ENCODE results near the gene FRMD8.

Gene FRMD8

GRCh38 chr11:65444314-65445051 is 58.0 kb downstream of the FRMD8 start:
- Histone ChIP-seq H3K4me1 (ENCODE audit: insufficient read depth, poor library complexity, severe bottlenecking) (no peaks in the 10 kb centered on the region), H3K36me3 (ENCODE audit: low read depth) (peaks cover 59% of the 10 kb centered on the region), H3K27me3 (ENCODE audit: insufficient read depth, poor library complexity, severe bottlenecking) (no peaks in the 10 kb centered on the region), H3K9me3 (ENCODE audit: severe bottlenecking) (no peaks in the 10 kb centered on the region), H3K4me3 (ENCODE audit: severe bottlenecking) (no peak overlapping the region), H3K27ac (ENCODE audit: poor library complexity, severe bottlenecking) (peak overlapping the region; percentile 32)
- no peak for TF ChIP-seq CTCF (IDR thresholded peaks at IDR 0.05; ENCODE audit: poor library complexity, severe bottlenecking)
- ATAC-seq (ENCODE audit: low read depth): no peak
- no peak for DNase-seq (ENCODE audit: low spot score)

- no peak overlapping the region for H3K4me3 ChIP-seq (ENCODE audit: severe bottlenecking)
- no peak for TF ChIP-seq CTCF (IDR thresholded peaks at IDR 0.05; ENCODE audit: poor library complexity, severe bottlenecking)
- peak overlapping the region; percentile 32 for H3K27ac ChIP-seq (ENCODE audit: poor library complexity, severe bottlenecking)
- DNase-seq (ENCODE audit: low spot score) (no peak), ATAC-seq (ENCODE audit: low read depth) (peak; percentile 1; the same call in 1 of the 3 replicates)
- no peaks in the 10 kb centered on the region for H3K27me3 ChIP-seq (ENCODE audit: insufficient read depth, poor library complexity, severe bottlenecking)
- no peaks in the 10 kb centered on the region for H3K4me1 ChIP-seq (ENCODE audit: insufficient read depth, poor library complexity, severe bottlenecking)
- H3K36me3 ChIP-seq (ENCODE audit: low read depth): peaks cover 52% of the 10 kb centered on the region
- no peaks in the 10 kb centered on the region for H3K9me3 ChIP-seq (ENCODE audit: severe bottlenecking)
These were observed 58.7 kb downstream of the FRMD8 start for GRCh38 chr11:65445101-65445603.

GRCh38 chr11:65445604-65446445 is 59.4 kb downstream of the FRMD8 start:
- H3K27ac ChIP-seq (ENCODE audit: poor library complexity, severe bottlenecking): peak overlapping the region; percentile 30
- ATAC-seq (ENCODE audit: low read depth): peak; percentile 22
- H3K36me3 ChIP-seq (ENCODE audit: low read depth): peaks cover 45% of the 10 kb centered on the region
- TF ChIP-seq CTCF (IDR thresholded peaks at IDR 0.05; ENCODE audit: poor library complexity, severe bottlenecking): no peak
- no peaks in the 10 kb centered on the region for H3K9me3 ChIP-seq (ENCODE audit: severe bottlenecking)
- no peaks in the 10 kb centered on the region for H3K4me1 ChIP-seq (ENCODE audit: insufficient read depth, poor library complexity, severe bottlenecking)
- H3K27me3 ChIP-seq (ENCODE audit: insufficient read depth, poor library complexity, severe bottlenecking): no peaks in the 10 kb centered on the region
- DNase-seq (ENCODE audit: low spot score): no peak
- H3K4me3 ChIP-seq (ENCODE audit: severe bottlenecking): no peak overlapping the region

GRCh38 chr11:65446446-65447277 is 60.2 kb downstream of the FRMD8 start:
- peak; percentile 13 for ATAC-seq (ENCODE audit: low read depth)
- no peak for TF ChIP-seq CTCF (IDR thresholded peaks at IDR 0.05; ENCODE audit: poor library complexity, severe bottlenecking)
- H3K36me3 ChIP-seq (ENCODE audit: low read depth): peaks cover 37% of the 10 kb centered on the region
- peak overlapping the region; percentile 30 for H3K27ac ChIP-seq (ENCODE audit: poor library complexity, severe bottlenecking)
- H3K9me3 ChIP-seq (ENCODE audit: severe bottlenecking): no peaks in the 10 kb centered on the region
- H3K4me3 ChIP-seq (ENCODE audit: severe bottlenecking): no peak overlapping the region
- no peaks in the 10 kb centered on the region for H3K27me3 ChIP-seq (ENCODE audit: insufficient read depth, poor library complexity, severe bottlenecking)
- no peak for DNase-seq (ENCODE audit: low spot score)
- no peaks in the 10 kb centered on the region for H3K4me1 ChIP-seq (ENCODE audit: insufficient read depth, poor library complexity, severe bottlenecking)

Data from RWPE2 (cell line).